ENCODE measurements around the gene IFITM10.

DNA sequence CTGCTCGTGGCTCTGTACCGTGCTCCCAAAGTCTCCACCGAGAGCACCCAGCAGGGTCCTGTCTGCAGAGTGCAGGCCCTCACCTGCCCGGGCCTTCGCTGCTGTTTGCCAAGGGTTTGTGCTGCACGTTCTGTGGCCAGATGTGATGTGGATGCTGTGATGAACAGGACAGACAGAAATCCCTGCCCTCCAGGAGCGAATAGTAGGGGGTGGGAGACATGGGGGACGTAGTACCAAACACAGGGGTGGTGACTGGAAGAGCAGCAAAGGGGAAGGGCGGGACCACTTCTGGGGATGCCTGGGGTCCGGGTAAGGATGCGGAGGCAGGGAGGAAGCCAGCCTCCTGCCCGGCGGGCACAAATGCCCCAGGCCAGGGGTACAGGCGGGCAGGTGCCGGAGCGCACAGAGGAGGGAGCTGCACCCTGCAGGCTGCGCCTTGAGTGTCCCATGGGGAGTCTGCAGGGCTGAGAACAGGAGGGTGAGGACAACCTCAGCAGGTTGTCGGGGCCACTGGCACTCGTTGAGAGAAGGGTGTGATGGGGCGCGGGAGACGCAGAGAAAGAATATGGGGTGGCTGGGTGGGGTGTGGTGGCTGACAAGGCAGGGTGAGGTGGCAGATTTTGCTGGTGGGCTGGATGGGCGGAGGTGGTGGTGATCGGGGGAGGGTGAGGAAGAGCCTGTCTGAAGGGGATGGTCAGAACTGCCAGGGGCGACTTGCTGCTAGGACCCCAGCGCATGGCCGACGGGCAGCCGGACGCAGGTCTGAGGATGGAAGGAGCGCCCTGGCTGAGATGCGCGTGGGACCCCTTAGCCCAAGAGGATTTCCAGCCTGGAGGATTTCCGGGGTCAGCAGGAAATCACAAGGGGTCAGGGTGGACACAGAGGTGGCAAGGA lies 29.7 kb upstream of the IFITM10 start:
- no peak for TF ChIP-seq CTCF (IDR thresholded peaks at IDR 0.05; ENCODE audit: low read depth, low read length)
- no peak for TF ChIP-seq MYC (IDR thresholded peaks at IDR 0.05; ENCODE audit: low read depth, low read length)
- TF ChIP-seq POLR2A (IDR thresholded peaks at IDR 0.05; ENCODE audit: extremely low read depth, insufficient read length) = no peak
- TF ChIP-seq, protein P1, sequence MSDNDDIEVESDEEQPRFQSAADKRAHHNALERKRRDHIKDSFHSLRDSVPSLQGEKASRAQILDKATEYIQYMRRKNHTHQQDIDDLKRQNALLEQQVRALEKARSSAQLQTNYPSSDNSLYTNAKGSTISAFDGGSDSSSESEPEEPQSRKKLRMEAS (IDR thresholded peaks at IDR 0.05; ENCODE audit: low read depth, low read length) = no peak

Data from NB4 (cell line).